ENCODE results near the gene TRDN.

Gene TRDN

GRCh38 chr6:123168892-123169773, 467.6 kb downstream of the TRDN start:
- no peak for DNase-seq (ENCODE audit: low read depth)

DNA sequence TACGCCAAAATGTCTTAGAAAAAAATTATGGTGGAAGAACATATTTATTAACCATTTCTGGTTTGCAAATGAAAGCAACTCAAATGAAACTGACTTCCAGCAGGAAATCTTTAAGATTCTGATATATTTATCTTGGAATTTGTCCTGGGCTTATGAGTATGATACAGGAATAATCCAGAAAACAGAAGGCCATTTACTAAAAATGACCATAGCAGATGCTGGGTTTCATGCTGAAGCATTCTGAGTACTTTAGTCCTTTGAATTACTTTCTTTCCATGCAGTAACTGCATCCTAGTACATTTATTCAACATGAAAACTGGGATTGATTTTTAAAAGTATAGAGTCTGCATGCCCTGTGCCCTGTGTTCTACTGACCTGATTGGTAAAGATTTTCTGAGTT, 468.3 kb downstream of the TRDN start:
- DNase-seq (ENCODE audit: low read depth): no peak
